H9 (cell line): Measurements from ENCODE around the gene PDE1A. TPM values are rescaled to one million over a fixed set of nuclear protein-coding genes. Genes with fewer than 3 reads are reported as not detected.

Source experiments
- DNase-seq: peaks from one replicate; pipeline ENCODE4 v3.0.0-alpha.2; 2017
- H2AFZ ChIP-seq: one replicate; pipeline ENCODE4 v1.6.1; 2013; ENCODE audit warnings: mild to moderate bottlenecking, low read length, control low read depth, moderate library complexity
- H2AK5ac ChIP-seq: 2 replicates; pipeline ENCODE4 v1.6.1; 2013; ENCODE audit warnings: low read length, control low read depth, mixed read lengths; ENCODE audit not compliant: insufficient read length
- H2BK120ac ChIP-seq: one replicate; pipeline ENCODE4 v1.6.1; 2013; ENCODE audit warnings: low read depth, mild to moderate bottlenecking, low read length, control low read depth, inconsistent platforms; ENCODE audit not compliant: poor library complexity, severe bottlenecking
- H2BK12ac ChIP-seq: 2 replicates; pipeline ENCODE4 v1.6.1; 2013; ENCODE audit warnings: low read length, control low read depth, mixed read lengths, low read depth; ENCODE audit not compliant: insufficient read length
- H2BK15ac ChIP-seq: 2 replicates; pipeline ENCODE4 v1.6.1; 2013; ENCODE audit warnings: low read depth, low read length, control low read depth
- H2BK20ac ChIP-seq: one replicate; pipeline ENCODE4 v1.6.1; 2013; ENCODE audit warnings: low read depth, mild to moderate bottlenecking, low read length, control low read depth, inconsistent platforms; ENCODE audit not compliant: poor library complexity, severe bottlenecking
- H2BK5ac ChIP-seq: 2 replicates; pipeline ENCODE4 v1.6.1; 2013; ENCODE audit warnings: low read length, control low read depth, mixed read lengths; ENCODE audit not compliant: insufficient read length
- H3K14ac ChIP-seq: 2 replicates; pipeline ENCODE4 v1.6.1; 2013; ENCODE audit warnings: low read length, control low read depth; ENCODE audit not compliant: insufficient read depth
- H3K18ac ChIP-seq: 2 replicates; pipeline ENCODE4 v1.6.1; 2013; ENCODE audit warnings: low read depth, mild to moderate bottlenecking, mixed read lengths, low read length, control low read depth; ENCODE audit not compliant: insufficient read length
- H3K23ac ChIP-seq: 2 replicates; pipeline ENCODE4 v1.6.1; 2013; ENCODE audit warnings: low read length, control low read depth, mixed read lengths, low read depth; ENCODE audit not compliant: insufficient read length
- H3K23me2 ChIP-seq: 2 replicates; pipeline ENCODE4 v1.6.1; 2013; ENCODE audit warnings: low read depth, mild to moderate bottlenecking, mixed read lengths, low read length, control low read depth; ENCODE audit not compliant: insufficient read length, poor library complexity, severe bottlenecking
- H3K27ac ChIP-seq: 2 replicates; pipeline ENCODE4 v1.5.1; 2013; ENCODE audit warnings: low read length, control low read depth, mixed read lengths, low read depth; ENCODE audit not compliant: insufficient read length
- H3K27me3 ChIP-seq: 2 replicates; pipeline ENCODE4 v1.6.1; 2013; ENCODE audit warnings: low read length, control low read depth, inconsistent platforms; ENCODE audit not compliant: insufficient read depth
- H3K4ac ChIP-seq: 2 replicates; pipeline ENCODE4 v1.6.1; 2013; ENCODE audit warnings: low read depth, mild to moderate bottlenecking, control low read depth, inconsistent platforms, low read length, moderate library complexity
- H3K4me1 ChIP-seq: 2 replicates; pipeline ENCODE4 v1.6.1; 2013; ENCODE audit warnings: low read length, control low read depth, inconsistent platforms; ENCODE audit not compliant: insufficient read depth
- H3K4me2 ChIP-seq: 2 replicates; pipeline ENCODE4 v1.6.1; 2013; ENCODE audit warnings: low read length, control low read depth, mixed read lengths; ENCODE audit not compliant: insufficient read length, insufficient read depth
- H3K56ac ChIP-seq: 2 replicates; pipeline ENCODE4 v1.6.1; 2013; ENCODE audit warnings: low read depth, mild to moderate bottlenecking, mixed read lengths, low read length, control low read depth; ENCODE audit not compliant: insufficient read length
- H3K79me1 ChIP-seq: 2 replicates; pipeline ENCODE4 v1.6.1; 2013; ENCODE audit warnings: low read depth, mild to moderate bottlenecking, moderate library complexity, low read length, control low read depth, inconsistent platforms; ENCODE audit not compliant: insufficient read depth, poor library complexity, severe bottlenecking
- H3K79me2 ChIP-seq: 2 replicates; pipeline ENCODE4 v1.6.1; 2013; ENCODE audit warnings: low read length, control low read depth, inconsistent platforms; ENCODE audit not compliant: insufficient read depth
- H3K9ac ChIP-seq: 2 replicates; pipeline ENCODE4 v1.6.1; 2013; ENCODE audit warnings: low read length, control low read depth, mixed read lengths; ENCODE audit not compliant: insufficient read length; ENCODE audit errors: extremely low read depth
- H3K9me3 ChIP-seq: one replicate; pipeline ENCODE4 v1.6.1; 2013; ENCODE audit warnings: low read depth, low read length, inconsistent platforms; ENCODE audit not compliant: control insufficient read depth
- H3T11ph ChIP-seq: one replicate; pipeline ENCODE4 v1.6.1; 2013; ENCODE audit warnings: mild to moderate bottlenecking, low read length, control low read depth, inconsistent platforms
- H4K20me1 ChIP-seq: one replicate; pipeline ENCODE4 v1.6.1; 2013; ENCODE audit not compliant: control insufficient read depth, insufficient read length, insufficient read depth
- H4K5ac ChIP-seq: 2 replicates; pipeline ENCODE4 v1.6.1; 2013; ENCODE audit warnings: low read depth, mild to moderate bottlenecking, mixed read lengths, low read length, control low read depth; ENCODE audit not compliant: insufficient read length
- H4K8ac ChIP-seq: replicated peaks from 2 replicates; pipeline ENCODE4 v1.6.1; 2013; ENCODE audit warnings: low read length, control low read depth, mixed read lengths, low read depth; ENCODE audit not compliant: insufficient read length
- H4K91ac ChIP-seq: 2 replicates; pipeline ENCODE4 v1.6.1; 2013; ENCODE audit warnings: low read depth, mild to moderate bottlenecking, moderate library complexity, mixed read lengths, low read length, control low read depth; ENCODE audit not compliant: insufficient read length
- H3K27ac Mint-ChIP-seq, 3 experiments: 2 replicates in 2 of 3; 3 replicates in 1 of 3; pipeline ENCODE4 v1.8.0; 2020 to 2021; ENCODE audit warnings: mixed read lengths in 3 of 3, mild to moderate bottlenecking in 1 of 3, moderate library complexity in 1 of 3
- H3K27me3 Mint-ChIP-seq: 2 replicates; pipeline ENCODE4 v1.8.0; 2021; ENCODE audit warnings: low read depth, mild to moderate bottlenecking, moderate library complexity, mixed read lengths
- H3K36me3 Mint-ChIP-seq, 3 experiments: 2 replicates in 2 of 3; 3 replicates in 1 of 3; pipeline ENCODE4 v1.8.0; 2020 to 2021; ENCODE audit warnings: low read depth in 3 of 3, mixed read lengths in 3 of 3; ENCODE audit not compliant: insufficient read depth in 1 of 3
- H3K4me1 Mint-ChIP-seq, 2 experiments: 2 replicates each; pipeline ENCODE4 v1.8.0; 2020; ENCODE audit warnings: mixed read lengths in 2 of 2
- H3K4me3 Mint-ChIP-seq, 2 experiments: 2 replicates in 1 of 2; 3 replicates in 1 of 2; pipeline ENCODE4 v1.8.0; 2020 to 2021; ENCODE audit warnings: mild to moderate bottlenecking in 2 of 2, mixed read lengths in 2 of 2, moderate library complexity in 1 of 2
- H3K9me3 Mint-ChIP-seq, 2 experiments: 2 replicates in 1 of 2; 3 replicates in 1 of 2; pipeline ENCODE4 v1.8.0; 2020; ENCODE audit warnings: mild to moderate bottlenecking in 2 of 2, mixed read lengths in 2 of 2, moderate library complexity in 1 of 2
- WGBS: extraction: QIAGEN DNeasy Blood & Tissue Kit; methylation state at CpG from one replicate; pipeline ENCODE4 v1.1.7; 2013; ENCODE audit warnings: missing lambda C conversion rate, low lambda C conversion rate, mixed read lengths; ENCODE audit not compliant: insufficient read length; ENCODE audit errors: extremely low coverage; 5-methylcytosine and 5-hydroxymethylcytosine counted together
- total RNA-seq: library from RNA; stranded (reverse); gene quantifications from 2 replicates; pipeline ENCODE4 v1.2.1, GENCODE V29; 2021
- TF ChIP-seq, protein P1 (sequence below): fragments of 200-600 bp; sonication (generic); conservative IDR thresholded peaks from 3 replicates; pipeline ENCODE4 v1.8.0; 2021; ENCODE audit warnings: antibody characterized with exemption, mild to moderate bottlenecking

PDE1A gene
- total RNA-seq, 1 experiment from 2014 or later, result 0.11 TPM

GRCh38 chr2:182098648-182099047, 328.2 kb downstream of the PDE1A start:
- no CpG with 5 or more reads among the region's 1 CpG for WGBS
- H3K23ac ChIP-seq, result no peak overlapping the region

More at GRCh38 chr2:182098648-182099047, 328.2 kb downstream of the PDE1A start:
- H4K5ac ChIP-seq, result no peak overlapping the region
- H2BK5ac ChIP-seq, result no peak overlapping the region
- H3K79me1 ChIP-seq, result no peaks in the 10 kb centered on the region
- H3K79me2 ChIP-seq, result no peaks in the 10 kb centered on the region
- no peak overlapping the region for H2BK12ac ChIP-seq
- TF ChIP-seq, protein P1, sequence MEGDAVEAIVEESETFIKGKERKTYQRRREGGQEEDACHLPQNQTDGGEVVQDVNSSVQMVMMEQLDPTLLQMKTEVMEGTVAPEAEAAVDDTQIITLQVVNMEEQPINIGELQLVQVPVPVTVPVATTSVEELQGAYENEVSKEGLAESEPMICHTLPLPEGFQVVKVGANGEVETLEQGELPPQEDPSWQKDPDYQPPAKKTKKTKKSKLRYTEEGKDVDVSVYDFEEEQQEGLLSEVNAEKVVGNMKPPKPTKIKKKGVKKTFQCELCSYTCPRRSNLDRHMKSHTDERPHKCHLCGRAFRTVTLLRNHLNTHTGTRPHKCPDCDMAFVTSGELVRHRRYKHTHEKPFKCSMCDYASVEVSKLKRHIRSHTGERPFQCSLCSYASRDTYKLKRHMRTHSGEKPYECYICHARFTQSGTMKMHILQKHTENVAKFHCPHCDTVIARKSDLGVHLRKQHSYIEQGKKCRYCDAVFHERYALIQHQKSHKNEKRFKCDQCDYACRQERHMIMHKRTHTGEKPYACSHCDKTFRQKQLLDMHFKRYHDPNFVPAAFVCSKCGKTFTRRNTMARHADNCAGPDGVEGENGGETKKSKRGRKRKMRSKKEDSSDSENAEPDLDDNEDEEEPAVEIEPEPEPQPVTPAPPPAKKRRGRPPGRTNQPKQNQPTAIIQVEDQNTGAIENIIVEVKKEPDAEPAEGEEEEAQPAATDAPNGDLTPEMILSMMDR, result no peak
- no peak for DNase-seq
- no peak overlapping the region for H3K4me2 ChIP-seq
- no peak overlapping the region for H2BK120ac ChIP-seq
- H3K14ac ChIP-seq, result no peak overlapping the region
- H4K91ac ChIP-seq, result no peak overlapping the region
- no peak overlapping the region for H3K18ac ChIP-seq
- no peaks in the 10 kb centered on the region for H3K27me3 ChIP-seq
- H4K8ac ChIP-seq, result no peak overlapping the region
- no peaks in the 10 kb centered on the region for H4K20me1 ChIP-seq
- H2AK5ac ChIP-seq, result no peak overlapping the region
- no peak overlapping the region for H2BK15ac ChIP-seq
- Mint-ChIP-seq H3K4me3 (no peak overlapping the region), H3K27ac (no peak overlapping the region), H3K27me3 (no peaks in the 10 kb centered on the region), H3K36me3 (peaks cover 0 to 3% (median 0%) of the 10 kb centered on the region in 3 experiments; a peak in 3 of 7 replicates), H3K4me1 (peaks cover 8 to 11% of the 10 kb centered on the region in 2 experiments), H3K9me3 (peaks cover 2% of the 10 kb centered on the region in 2 experiments; a peak in 2 of 5 replicates)
- H3K27ac ChIP-seq, result no peak overlapping the region
- no peaks in the 10 kb centered on the region for H3K4me1 ChIP-seq
- no peak overlapping the region for H3T11ph ChIP-seq
- no peak overlapping the region for H3K9ac ChIP-seq
- H3K4ac ChIP-seq, result no peak overlapping the region
- H3K9me3 ChIP-seq, result no peaks in the 10 kb centered on the region
- no peak overlapping the region for H2BK20ac ChIP-seq
- no peak overlapping the region for H2AFZ ChIP-seq
- H3K56ac ChIP-seq, result no peak overlapping the region
- no peaks in the 10 kb centered on the region for H3K23me2 ChIP-seq
